Small intestine (tissue), 7 donors: ENCODE data around the gene HBA2. TPM values are rescaled to one million over a fixed set of nuclear protein-coding genes. Genes with fewer than 3 reads are reported as not detected.
"Not testable (repeated sequence)": the region's sequence is repeated elsewhere in the genome, so short reads cannot be mapped to it uniquely, and the experiment has no call there.

Source experiments
- DNase-seq, 2 donors: peaks; one replicate each; pipeline versions ENCODE4 v3.0.0 to v3.0.0-alpha.2; 2013
- FAIRE-seq: peaks from 2 replicates; lab custom pipeline; 2012; peaks lifted over from hg19 to GRCh38; lab: Jason Lieb, UNC
- H3K27ac ChIP-seq, 3 donors: one replicate each; pipeline ENCODE4 v1.5.1; 2013; ENCODE audit warnings: low read length in 2 of 3, mild to moderate bottlenecking in 2 of 3, control low read depth in 1 of 3, inconsistent platforms in 1 of 3, low read depth in 1 of 3, moderate library complexity in 1 of 3
- H3K27me3 ChIP-seq, 3 donors: one replicate each; pipeline ENCODE4 v1.6.1; 2013; ENCODE audit warnings: low read length in 3 of 3, inconsistent platforms in 1 of 3; ENCODE audit not compliant: control insufficient read depth in 3 of 3, insufficient read depth in 3 of 3
- H3K36me3 ChIP-seq, 3 donors: one replicate each; pipeline ENCODE4 v1.6.1; 2013; ENCODE audit warnings: low read length in 3 of 3, inconsistent platforms in 1 of 3, low read depth in 1 of 3, mild to moderate bottlenecking in 1 of 3, moderate library complexity in 1 of 3; ENCODE audit not compliant: control insufficient read depth in 3 of 3, insufficient read depth in 2 of 3
- H3K4me1 ChIP-seq, 3 donors: one replicate each; pipeline ENCODE4 v1.6.1; 2013; ENCODE audit warnings: low read length in 2 of 3, inconsistent platforms in 1 of 3, low read depth in 1 of 3, mild to moderate bottlenecking in 1 of 3, moderate library complexity in 1 of 3; ENCODE audit not compliant: control insufficient read depth in 3 of 3, insufficient read depth in 2 of 3
- H3K4me3 ChIP-seq, 3 donors: one replicate each; pipeline ENCODE4 v1.5.1; 2013; ENCODE audit warnings: low read length in 3 of 3, control low read depth in 1 of 3, inconsistent platforms in 1 of 3, low read depth in 1 of 3, mild to moderate bottlenecking in 1 of 3, moderate library complexity in 1 of 3
- H3K9me3 ChIP-seq, 2 donors: one replicate each; pipeline ENCODE4 v1.6.1; 2013; ENCODE audit warnings: low read depth in 1 of 2, low read length in 1 of 2; ENCODE audit not compliant: control insufficient read depth in 2 of 2, insufficient read depth in 1 of 2
- WGBS, 3 donors: extraction: QIAGEN DNeasy Blood & Tissue Kit; methylation state at CpG; one replicate each; pipeline ENCODE4 v1.1.7; 2013; 5-methylcytosine and 5-hydroxymethylcytosine counted together
- polyA plus RNA-seq, 4 donors: library from polyadenylated mRNA; stranded (reverse) in 3 of 4; unstranded in 1 of 4; fragments of 200-250 nt in 3 of 4; fragments of 120-200 nt in 1 of 4; gene quantifications; one replicate each; pipeline versions ENCODE4 v1.2.1 to v1.2.3, GENCODE V29; 2013
- donor health status: healthy with polysubstance abuse.
- donor health status: control.
- donor health status: control.
- donor health status: Bipolar disorder and iron deficiency.
- donor health status: healthy.

HBA2 gene
- polyA plus RNA-seq, 4 donors, result 3.2 to 515 (median 10.7) TPM; not detected in 1

DNA sequence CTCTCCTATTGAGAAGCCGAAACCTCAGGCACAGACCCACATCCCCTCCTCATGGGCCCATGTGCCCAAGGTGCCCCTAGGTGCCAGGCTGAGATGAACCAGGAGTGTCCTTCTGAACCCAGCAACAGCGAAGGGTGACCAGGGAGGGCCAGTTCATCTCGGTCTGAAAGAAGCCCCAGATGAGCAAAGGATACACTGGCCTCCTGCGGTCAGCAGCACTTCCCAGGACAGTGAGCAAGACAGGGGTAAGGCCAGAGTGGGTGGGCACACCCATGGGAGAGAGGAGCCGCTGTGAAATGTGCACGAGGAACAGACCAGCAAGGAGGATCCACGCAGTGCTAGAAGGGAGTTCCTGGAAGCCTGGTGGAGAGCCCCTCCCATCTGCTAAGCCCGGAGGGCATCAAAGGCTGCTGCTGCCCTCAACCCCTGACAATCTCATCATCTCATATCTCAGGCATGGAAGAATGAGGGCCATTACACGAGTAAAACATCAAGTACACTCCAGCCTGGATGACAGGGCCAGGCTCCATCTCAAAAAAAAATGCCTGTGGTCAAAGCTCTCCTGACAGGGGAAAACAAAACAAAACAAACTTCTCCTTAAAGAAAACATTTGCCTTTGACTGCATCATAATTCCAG is 23.5 kb upstream of the HBA2 start:
- DNase-seq (no peak), FAIRE-seq (no peak)
- no peaks in the 10 kb centered on the region for H3K4me1 ChIP-seq
- no peaks in the 10 kb centered on the region for H3K9me3 ChIP-seq
- H3K27ac ChIP-seq, result no peak overlapping the region
- H3K4me3 ChIP-seq, result no peak overlapping the region
- WGBS, 3 donors, result 38 to 47% (median 45%) methylated on average over 9 of the region's 9 CpGs
- H3K36me3 ChIP-seq, result no peaks in the 10 kb centered on the region
- peaks cover 0 to 14% (median 0%) of the 10 kb centered on the region in 3 donors for H3K27me3 ChIP-seq

DNA sequence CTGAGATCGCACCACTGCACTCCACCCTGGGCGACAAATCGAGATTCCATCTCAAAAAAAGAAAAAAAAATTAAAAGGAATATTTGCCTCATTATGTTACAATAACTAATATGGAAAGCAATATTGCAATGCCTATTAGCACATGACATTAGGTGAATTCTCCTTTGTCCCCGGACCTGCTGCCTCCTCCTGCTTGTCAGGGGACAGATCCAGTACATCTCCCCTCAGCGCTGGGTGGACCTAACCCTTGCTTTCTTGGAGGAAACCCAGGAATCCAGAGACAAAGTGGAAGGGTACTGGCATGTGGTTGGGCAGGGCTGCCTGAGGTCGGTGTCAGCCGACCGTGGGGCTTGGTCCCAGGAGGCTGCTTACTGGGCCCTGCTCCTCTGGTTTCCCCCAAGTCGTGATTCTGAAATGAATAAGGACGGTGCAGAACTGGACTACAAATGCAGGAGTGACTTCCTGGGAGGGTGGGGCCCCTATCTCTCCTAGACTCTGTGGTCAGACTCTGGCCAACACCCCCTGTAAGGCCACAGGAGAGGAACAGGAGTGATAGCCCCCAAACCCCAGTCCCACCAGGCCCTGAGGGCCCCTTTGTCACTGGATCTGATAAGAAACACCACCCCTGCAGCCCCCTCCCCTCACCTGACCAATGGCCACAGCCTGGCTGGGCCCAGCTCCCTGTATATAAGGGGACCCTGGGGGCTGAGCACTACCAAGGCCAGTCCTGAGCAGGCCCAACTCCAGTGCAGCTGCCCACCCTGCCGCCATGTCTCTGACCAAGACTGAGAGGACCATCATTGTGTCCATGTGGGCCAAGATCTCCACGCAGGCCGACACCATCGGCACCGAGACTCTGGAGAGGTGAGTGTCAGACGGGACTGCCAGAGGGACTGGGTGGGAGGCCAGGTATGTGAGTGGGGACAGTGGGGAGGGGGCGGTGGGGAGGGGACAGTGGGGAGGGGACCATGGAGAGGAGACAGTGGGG is 20.2 kb upstream of the HBA2 start, which contains the start of gene HBZ:
HBZ (plus strand) TSS at position 504 of the 988 bp plus-strand sequence; CDS start at position 770, 266 bp downstream.
- no peak for FAIRE-seq
- Histone ChIP-seq H3K36me3 (no peaks in the 10 kb centered on the region), H3K4me1 (peaks cover 0 to 7% (median 6%) of the 10 kb centered on the region in 3 donors), H3K27ac (no peak within 1 kb of the TSS), H3K4me3 (no peak within 1 kb of the TSS), H3K9me3 (no peaks in the 10 kb centered on the region), H3K27me3 (peaks cover 0 to 41% (median 0%) of the 10 kb centered on the region in 3 donors)
- WGBS, 3 donors, result 63 to 73% (median 71%) methylated on average over 17 of the region's 17 CpGs
- no peak for DNase-seq

GRCh38 chr16:153129-153521 is 19.6 kb upstream of the HBA2 start:
- not testable (repeated sequence) for FAIRE-seq, H3K9me3 ChIP-seq, H3K4me1 ChIP-seq, DNase-seq, H3K27ac ChIP-seq, H3K4me3 ChIP-seq, H3K36me3 ChIP-seq
- WGBS, 3 donors, result 23 to 49% (median 47%) methylated on average over 3 to 4 of the region's 6 CpGs
- H3K27me3 ChIP-seq, result peaks cover 0 to 41% (median 0%) of the 10 kb centered on the region in 3 donors

- H3K36me3 ChIP-seq, H3K27ac ChIP-seq, H3K9me3 ChIP-seq, FAIRE-seq, DNase-seq, H3K4me1 ChIP-seq, H3K4me3 ChIP-seq: not testable (repeated sequence)
- H3K27me3 ChIP-seq, result peaks cover 0 to 37% (median 1%) of the 10 kb centered on the region in 3 donors
- WGBS, 3 donors, result no CpG with 5 or more reads among the region's 74 CpGs
Observed at GRCh38 chr16:153550-154216, 19.0 kb upstream of the HBA2 start.

GRCh38 chr16:154217-155030 is 18.3 kb upstream of the HBA2 start:
- Histone ChIP-seq H3K4me1 (peaks cover 0 to 7% (median 6%) of the 10 kb centered on the region in 3 donors), H3K27me3 (peaks cover 0 to 34% (median 1%) of the 10 kb centered on the region in 3 donors), H3K36me3 (no peaks in the 10 kb centered on the region), H3K4me3 (peak overlapping the region in 2 of 3 donors; percentile 22 to 28), H3K9me3 (no peaks in the 10 kb centered on the region), H3K27ac (no peak overlapping the region)
- DNase-seq, result peak in 1 of 2 donors; percentile 41
- no peak for FAIRE-seq
- WGBS, 3 donors, result 3 to 10% (median 7%) methylated on average over 52 to 53 of the region's 59 CpGs

DNA sequence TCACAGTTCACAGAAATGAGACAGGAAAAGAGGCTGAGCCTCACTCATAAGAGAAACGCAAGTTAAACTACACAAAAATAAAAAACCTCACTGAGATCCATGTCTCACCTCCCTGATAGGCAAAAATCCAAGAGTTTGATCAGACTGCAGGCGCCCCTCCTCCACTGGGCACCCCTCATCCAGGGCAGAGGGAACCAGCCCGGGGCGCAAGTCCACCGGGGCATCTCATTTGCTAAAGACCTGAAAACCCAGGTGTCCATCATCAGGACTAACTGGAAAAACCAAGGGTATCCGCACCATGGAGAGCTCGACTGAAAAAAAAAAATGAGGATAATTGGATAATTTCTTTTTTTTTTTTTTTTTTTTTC is 17.7 kb upstream of the HBA2 start:
- Histone ChIP-seq H3K27ac (no peak overlapping the region), H3K4me3 (no peak overlapping the region), H3K9me3 (no peaks in the 10 kb centered on the region), H3K36me3 (no peaks in the 10 kb centered on the region), H3K4me1 (peaks cover 0 to 7% (median 6%) of the 10 kb centered on the region in 3 donors), H3K27me3 (peaks cover 0 to 34% (median 1%) of the 10 kb centered on the region in 3 donors)
- FAIRE-seq (no peak), DNase-seq (no peak)
- WGBS, 3 donors, result 60 to 70% (median 62%) methylated on average over 7 of the region's 7 CpGs

DNA sequence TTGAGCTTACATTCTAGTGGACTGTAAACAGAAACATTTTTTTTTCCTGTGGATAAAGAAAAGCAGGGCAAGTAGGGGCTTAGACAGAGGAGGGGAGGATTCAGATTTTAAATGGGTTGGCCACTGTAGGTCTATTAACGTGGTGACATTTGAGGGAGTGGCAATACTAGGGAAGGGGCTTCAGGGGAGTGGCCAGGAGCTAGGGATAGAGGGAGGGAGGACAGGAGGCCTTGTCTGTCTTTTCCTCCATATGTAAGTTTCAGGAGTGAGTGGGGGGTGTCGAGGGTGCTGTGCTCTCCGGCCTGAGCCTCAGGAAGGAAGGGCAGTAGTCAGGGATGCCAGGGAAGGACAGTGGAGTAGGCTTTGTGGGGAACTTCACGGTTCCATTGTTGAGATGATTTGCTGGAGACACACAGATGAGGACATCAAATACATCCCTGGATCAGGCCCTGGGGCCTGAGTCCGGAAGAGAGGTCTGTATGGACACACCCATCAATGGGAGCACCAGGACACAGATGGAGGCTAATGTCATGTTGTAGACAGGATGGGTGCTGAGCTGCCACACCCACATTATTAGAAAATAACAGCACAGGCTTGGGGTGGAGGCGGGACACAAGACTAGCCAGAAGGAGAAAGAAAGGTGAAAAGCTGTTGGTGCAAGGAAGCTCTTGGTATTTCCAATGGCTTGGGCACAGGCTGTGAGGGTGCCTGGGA is 13.4 kb upstream of the HBA2 start:
- 31 to 47% (median 35%) methylated on average over 6 of the region's 6 CpGs for WGBS, 3 donors
- DNase-seq (no peak), FAIRE-seq (no peak)
- Histone ChIP-seq H3K4me3 (no peak overlapping the region), H3K27ac (no peak overlapping the region), H3K36me3 (no peaks in the 10 kb centered on the region), H3K9me3 (no peaks in the 10 kb centered on the region), H3K27me3 (peaks cover 0 to 38% (median 3%) of the 10 kb centered on the region in 3 donors), H3K4me1 (peaks cover 0 to 6% (median 5%) of the 10 kb centered on the region in 3 donors)
